HEK293 (cell line): ENCODE results near the gene GALNT13.

Experiments
- CTCF ChIA-PET: fragments of 350-600 bp; formaldehyde crosslinking; extraction: SDS; loops from one replicate; lab custom pipeline; 2021; ENCODE audit warnings: antibody characterized with exemption; lab: Yijun Ruan, JAX
- POLR2A ChIA-PET: fragments of 300-600 bp; formaldehyde crosslinking; extraction: SDS; loops from one replicate; lab custom pipeline; 2020; ENCODE audit warnings: antibody characterized with exemption, inconsistent platforms; lab: Yijun Ruan, JAX
- H3K27ac ChIP-seq: fragments of 200-500 bp; sonication (Bioruptor generic); 2 replicates; pipeline ENCODE4 v1.5.1; 2014; ENCODE audit warnings: low read depth, low read length, control low read depth, inconsistent platforms; ENCODE audit errors: extremely low read depth
- H3K36me3 ChIP-seq, 2 experiments: fragments of 200-500 bp in 1 of 2; sonication (Bioruptor generic) in 1 of 2; 1 replicate in 1 of 2; 2 replicates in 1 of 2; pipeline ENCODE4 v1.5.1; 2014 to 2017; ENCODE audit warnings: inconsistent platforms in 2 of 2, low read length in 2 of 2; ENCODE audit not compliant: control insufficient read depth in 2 of 2, insufficient read depth in 1 of 2
- H3K4me1 ChIP-seq: fragments of 200-500 bp; sonication (Bioruptor generic); 2 replicates; pipeline ENCODE4 v1.5.1; 2014; ENCODE audit warnings: mild to moderate bottlenecking, low read length, inconsistent platforms; ENCODE audit not compliant: control insufficient read depth, insufficient read depth
- H3K4me3 ChIP-seq: 2 replicates; pipeline ENCODE4 v1.5.1; 2011; ENCODE audit warnings: low read depth, mild to moderate bottlenecking, control low read depth, low read length, moderate library complexity
- H3K9me3 ChIP-seq: fragments of 200-500 bp; sonication (Bioruptor generic); 2 replicates; pipeline ENCODE4 v1.5.1; 2014; ENCODE audit warnings: low read depth, low read length, inconsistent platforms; ENCODE audit not compliant: control insufficient read depth, insufficient read depth
- FEZF1 ChIP-seq: fragments of 450-650 bp; formaldehyde crosslinking; IDR thresholded peaks from 2 replicates; pipeline ENCODE4 v1.5.1; 2016; ENCODE audit warnings: missing biosample characterization, missing genetic modification characterization
- IKZF3 ChIP-seq: fragments of 450-650 bp; IDR thresholded peaks from 2 replicates; pipeline ENCODE4 v1.5.0; 2018; ENCODE audit warnings: missing biosample characterization, mild to moderate bottlenecking, missing genetic modification characterization, moderate library complexity
- KLF1 ChIP-seq: fragments of 450-650 bp; formaldehyde crosslinking; IDR thresholded peaks from 2 replicates; pipeline ENCODE4 v1.5.1; 2016; ENCODE audit warnings: missing biosample characterization, missing genetic modification characterization
- KLF9 ChIP-seq: fragments of 450-650 bp; formaldehyde crosslinking; IDR thresholded peaks from 2 replicates; pipeline ENCODE4 v1.5.1; 2016; ENCODE audit warnings: missing biosample characterization, missing genetic modification characterization, low read depth
- RBAK ChIP-seq: fragments of 450-650 bp; formaldehyde crosslinking; IDR thresholded peaks from 2 replicates; pipeline ENCODE4 v1.5.1; 2016; ENCODE audit warnings: missing biosample characterization, missing genetic modification characterization
- REST ChIP-seq: fragments of 450-650 bp; formaldehyde crosslinking; IDR thresholded peaks from 2 replicates; pipeline ENCODE4 v1.5.1; 2016; ENCODE audit warnings: missing biosample characterization, missing genetic modification characterization
- SP2 ChIP-seq: fragments of 450-650 bp; formaldehyde crosslinking; IDR thresholded peaks from 2 replicates; pipeline ENCODE4 v1.5.1; 2016; ENCODE audit warnings: missing biosample characterization, missing genetic modification characterization
- SP7 ChIP-seq: fragments of 450-650 bp; formaldehyde crosslinking; IDR thresholded peaks from 2 replicates; pipeline ENCODE4 v1.5.1; 2016; ENCODE audit warnings: missing biosample characterization, missing genetic modification characterization
- ZBTB26 ChIP-seq: fragments of 450-650 bp; formaldehyde crosslinking; optimal IDR thresholded peaks from 2 replicates; pipeline ENCODE3; 2016; ENCODE audit warnings: missing biosample characterization, mild to moderate bottlenecking, missing genetic modification characterization
- ZBTB6 ChIP-seq: fragments of 450-650 bp; formaldehyde crosslinking; IDR thresholded peaks from 2 replicates; pipeline ENCODE4 v1.5.1; 2017; ENCODE audit warnings: missing biosample characterization, missing genetic modification characterization
- ZNF112 ChIP-seq: fragments of 450-650 bp; formaldehyde crosslinking; IDR thresholded peaks from 2 replicates; pipeline ENCODE4 v1.5.0; 2017; ENCODE audit warnings: missing biosample characterization, missing genetic modification characterization
- ZNF121 ChIP-seq: fragments of 450-650 bp; formaldehyde crosslinking; IDR thresholded peaks from 2 replicates; pipeline ENCODE4 v1.5.1; 2016; ENCODE audit warnings: missing biosample characterization, missing genetic modification characterization
- ZNF174 ChIP-seq: fragments of 450-650 bp; formaldehyde crosslinking; IDR thresholded peaks from 2 replicates; pipeline ENCODE4 v1.5.0; 2017; ENCODE audit warnings: missing biosample characterization, mild to moderate bottlenecking, missing genetic modification characterization
- ZNF274 ChIP-seq, 2 experiments: fragments of 200-500 bp in 1 of 2; fragments of 450-650 bp in 1 of 2; sonication (Bioruptor generic) in 1 of 2; formaldehyde crosslinking in 1 of 2; IDR thresholded peaks; 2 replicates each; pipeline versions ENCODE4 v1.5.1 to v1.6.1; 2014 to 2016; ENCODE audit warnings: borderline replicate concordance in 1 of 2, inconsistent platforms in 1 of 2, low read length in 1 of 2, missing biosample characterization in 1 of 2, missing genetic modification characterization in 1 of 2
- ZNF292 ChIP-seq: fragments of 450-650 bp; formaldehyde crosslinking; IDR thresholded peaks from 2 replicates; pipeline ENCODE4 v1.5.1; 2016; ENCODE audit warnings: low read depth, missing biosample characterization, missing genetic modification characterization, borderline replicate concordance
- ZNF362 ChIP-seq: fragments of 450-650 bp; formaldehyde crosslinking; IDR thresholded peaks from 2 replicates; pipeline ENCODE4 v1.5.1; 2016; ENCODE audit warnings: missing biosample characterization, missing genetic modification characterization
- ZNF416 ChIP-seq: fragments of 450-650 bp; formaldehyde crosslinking; IDR thresholded peaks from 2 replicates; pipeline ENCODE4 v1.5.1; 2016; ENCODE audit warnings: missing biosample characterization, missing genetic modification characterization
- ZNF433 ChIP-seq: fragments of 450-650 bp; formaldehyde crosslinking; IDR thresholded peaks from 2 replicates; pipeline ENCODE4 v1.5.1; 2016; ENCODE audit warnings: missing biosample characterization, missing genetic modification characterization, low read depth
- ZNF610 ChIP-seq: fragments of 450-650 bp; formaldehyde crosslinking; IDR thresholded peaks from 2 replicates; pipeline ENCODE4 v1.5.1; 2016; ENCODE audit warnings: missing biosample characterization, missing genetic modification characterization, borderline replicate concordance
- ZNF670 ChIP-seq: fragments of 450-650 bp; formaldehyde crosslinking; IDR thresholded peaks from 2 replicates; pipeline ENCODE4 v1.5.1; 2016; ENCODE audit warnings: missing biosample characterization, missing genetic modification characterization, low read depth
- ZNF768 ChIP-seq: fragments of 450-650 bp; formaldehyde crosslinking; IDR thresholded peaks from 2 replicates; pipeline ENCODE4 v1.5.1; 2018; ENCODE audit warnings: missing biosample characterization, mild to moderate bottlenecking, missing genetic modification characterization
- ZNF843 ChIP-seq: fragments of 450-650 bp; formaldehyde crosslinking; IDR thresholded peaks from 2 replicates; pipeline ENCODE4 v1.5.1; 2016; ENCODE audit warnings: missing biosample characterization, missing genetic modification characterization
- ZSCAN4 ChIP-seq: fragments of 450-650 bp; formaldehyde crosslinking; IDR thresholded peaks from 2 replicates; pipeline ENCODE4 v1.5.1; 2017; ENCODE audit warnings: missing biosample characterization, missing genetic modification characterization

Gene GALNT13

GRCh38 chr2:154459286-154459685 is 587.6 kb downstream of the GALNT13 start (continued):
- TF ChIP-seq REST (tag by site-specific recombination) (no peak), RBAK (tag by site-specific recombination) (no peak), ZNF843 (tag by site-specific recombination) (no peak)

GRCh38 chr2:154462634-154463033 is 590.9 kb downstream of the GALNT13 start:
- H3K4me3 ChIP-seq, result no peak overlapping the region
- H3K27ac ChIP-seq, result no peak overlapping the region
- H3K9me3 ChIP-seq, result no peaks in the 10 kb centered on the region
- no peaks in the 10 kb centered on the region for H3K4me1 ChIP-seq
- TF ChIP-seq ZNF292 (tag by site-specific recombination) (no peak), ZBTB26 (tag by site-specific recombination) (no peak), SP7 (tag by site-specific recombination) (no peak), ZSCAN4 (tag by site-specific recombination) (no peak), ZNF174 (tag by site-specific recombination) (no peak), ZNF121 (tag by site-specific recombination) (no peak), ZNF362 (tag by site-specific recombination) (no peak), ZNF768 (no peak), ZNF416 (tag by site-specific recombination) (no peak), ZNF112 (tag by site-specific recombination) (no peak), ZNF670 (tag by site-specific recombination) (no peak), ZNF610 (no peak), IKZF3 (tag by site-specific recombination) (no peak), ZNF433 (tag by site-specific recombination) (no peak), ZBTB6 (tag by site-specific recombination) (no peak), FEZF1 (no peak), SP2 (tag by site-specific recombination) (no peak), KLF9 (tag by site-specific recombination) (no peak), KLF1 (no peak), ZNF274 (IDR thresholded peaks at IDR 0.05; ENCODE audit: low read length) (no peak), ZNF274 (tag by site-specific recombination; IDR thresholded peaks at IDR 0.05; ENCODE audit: borderline replicate concordance) (no peak)
- TF ChIP-seq, all 188 proteins: peak for 0
- ChIA-PET POLR2A (no interaction called here), CTCF (no interaction called here)
- no peaks in the 10 kb centered on the region for H3K36me3 ChIP-seq
